Measurements from ENCODE around the gene NELL1. TPM values are rescaled to one million over a fixed set of nuclear protein-coding genes. Genes with fewer than 3 reads are reported as not detected.

NELL1 gene
- total and polyA plus RNA-seq, 3 experiments from 2014 or later = not detected

- CTCF ChIA-PET = no interaction called here
- no peaks in the 10 kb centered on the region for H3K36me3 ChIP-seq (ENCODE audit: insufficient read depth, low read length)
- POLR2A ChIA-PET = no interaction called here
- no peak for DNase-seq
- H3K27ac ChIP-seq (ENCODE audit: low read depth, low read length) = no peak overlapping the region
- no peaks in the 10 kb centered on the region for H3K27me3 ChIP-seq (ENCODE audit: insufficient read depth, low read length, poor library complexity, severe bottlenecking)
- H3K4me3 ChIP-seq (ENCODE audit: low read length) = no peak overlapping the region
- no peaks in the 10 kb centered on the region for H3K4me1 ChIP-seq (ENCODE audit: insufficient read depth, low read length)
- peaks cover 0 to 2% of the 10 kb centered on the region in 2 donors for H3K27me3 Mint-ChIP-seq
- H3K27ac Mint-ChIP-seq = no peak overlapping the region
- H3K9me3 Mint-ChIP-seq = peaks cover 3 to 13% (median 8%) of the 10 kb centered on the region in 5 donors
- H3K4me3 Mint-ChIP-seq = no peak overlapping the region
- no peaks in the 10 kb centered on the region for H3K4me1 Mint-ChIP-seq
- no peaks in the 10 kb centered on the region for H3K9me3 ChIP-seq (ENCODE audit: low read length)
- H3K36me3 Mint-ChIP-seq = no peaks in the 10 kb centered on the region
Observed at GRCh38 chr11:21185959-21186358, 516.6 kb downstream of the NELL1 start.

- Histone ChIP-seq H3K4me3 (ENCODE audit: low read length) (no peak overlapping the region), H3K4me1 (ENCODE audit: insufficient read depth, low read length) (no peaks in the 10 kb centered on the region), H3K9me3 (ENCODE audit: low read length) (no peaks in the 10 kb centered on the region), H3K27me3 (ENCODE audit: insufficient read depth, low read length, poor library complexity, severe bottlenecking) (no peaks in the 10 kb centered on the region), H3K27ac (ENCODE audit: low read depth, low read length) (no peak overlapping the region), H3K36me3 (ENCODE audit: insufficient read depth, low read length) (no peaks in the 10 kb centered on the region)
- ChIA-PET POLR2A (no interaction called here), CTCF (no interaction called here)
- H3K4me1 Mint-ChIP-seq = no peaks in the 10 kb centered on the region
- no peaks in the 10 kb centered on the region for H3K36me3 Mint-ChIP-seq
- no peak overlapping the region for H3K27ac Mint-ChIP-seq
- DNase-seq = no peak
- H3K9me3 Mint-ChIP-seq = peaks cover 0 to 24% (median 5%) of the 10 kb centered on the region in 5 donors
- no peaks in the 10 kb centered on the region for H3K27me3 Mint-ChIP-seq
- H3K4me3 Mint-ChIP-seq = no peak overlapping the region
Observed at GRCh38 chr11:21190181-21190580, 520.8 kb downstream of the NELL1 start.

- no peak overlapping the region for H3K27ac ChIP-seq (ENCODE audit: low read depth, low read length)
- H3K4me1 Mint-ChIP-seq = no peaks in the 10 kb centered on the region
- H3K4me1 ChIP-seq (ENCODE audit: insufficient read depth, low read length) = no peaks in the 10 kb centered on the region
- CTCF ChIA-PET = no interaction called here
- H3K27me3 ChIP-seq (ENCODE audit: insufficient read depth, low read length, poor library complexity, severe bottlenecking) = no peaks in the 10 kb centered on the region
- H3K27me3 Mint-ChIP-seq = no peaks in the 10 kb centered on the region
- no peak overlapping the region for H3K4me3 Mint-ChIP-seq
- DNase-seq = no peak
- peaks cover 2 to 17% (median 11%) of the 10 kb centered on the region in 5 donors for H3K9me3 Mint-ChIP-seq
- H3K36me3 Mint-ChIP-seq = no peaks in the 10 kb centered on the region
- H3K9me3 ChIP-seq (ENCODE audit: low read length) = no peaks in the 10 kb centered on the region
- no peak overlapping the region for H3K4me3 ChIP-seq (ENCODE audit: low read length)
- no peaks in the 10 kb centered on the region for H3K36me3 ChIP-seq (ENCODE audit: insufficient read depth, low read length)
- H3K27ac Mint-ChIP-seq = no peak overlapping the region
- POLR2A ChIA-PET = no interaction called here
Observed at GRCh38 chr11:21195995-21196394, 526.6 kb downstream of the NELL1 start.

- POLR2A ChIA-PET = no interaction called here
- no peak overlapping the region for H3K4me3 ChIP-seq (ENCODE audit: low read length)
- H3K27ac ChIP-seq (ENCODE audit: low read depth, low read length) = no peak overlapping the region
- Mint-ChIP-seq H3K27ac (no peak overlapping the region), H3K4me3 (no peak overlapping the region), H3K27me3 (peaks cover 0 to 1% of the 10 kb centered on the region in 2 donors), H3K4me1 (no peaks in the 10 kb centered on the region), H3K9me3 (peaks cover 8 to 23% (median 14%) of the 10 kb centered on the region in 5 donors), H3K36me3 (no peaks in the 10 kb centered on the region)
- no peaks in the 10 kb centered on the region for H3K4me1 ChIP-seq (ENCODE audit: insufficient read depth, low read length)
- CTCF ChIA-PET = no interaction called here
- no peaks in the 10 kb centered on the region for H3K9me3 ChIP-seq (ENCODE audit: low read length)
- no peak for DNase-seq
- H3K27me3 ChIP-seq (ENCODE audit: insufficient read depth, low read length, poor library complexity, severe bottlenecking) = no peaks in the 10 kb centered on the region
- no peaks in the 10 kb centered on the region for H3K36me3 ChIP-seq (ENCODE audit: insufficient read depth, low read length)
Observed at GRCh38 chr11:21198498-21198897, 529.1 kb downstream of the NELL1 start.

- Histone ChIP-seq H3K27ac (ENCODE audit: low read depth, low read length) (no peak overlapping the region), H3K4me1 (ENCODE audit: insufficient read depth, low read length) (no peaks in the 10 kb centered on the region), H3K36me3 (ENCODE audit: insufficient read depth, low read length) (no peaks in the 10 kb centered on the region), H3K4me3 (ENCODE audit: low read length) (no peak overlapping the region), H3K9me3 (ENCODE audit: low read length) (no peaks in the 10 kb centered on the region), H3K27me3 (ENCODE audit: insufficient read depth, low read length, poor library complexity, severe bottlenecking) (no peaks in the 10 kb centered on the region)
- no peaks in the 10 kb centered on the region for H3K36me3 Mint-ChIP-seq
- ChIA-PET POLR2A (no interaction called here), CTCF (no interaction called here)
- peaks cover 0 to 1% of the 10 kb centered on the region in 2 donors for H3K27me3 Mint-ChIP-seq
- no peaks in the 10 kb centered on the region for H3K4me1 Mint-ChIP-seq
- H3K27ac Mint-ChIP-seq = no peak overlapping the region
- no peak overlapping the region for H3K4me3 Mint-ChIP-seq
- DNase-seq = no peak
- peaks cover 9 to 15% (median 13%) of the 10 kb centered on the region in 5 donors for H3K9me3 Mint-ChIP-seq
Observed at GRCh38 chr11:21205205-21205604, 535.8 kb downstream of the NELL1 start.

GRCh38 chr11:21225860-21226259 is 556.5 kb downstream of the NELL1 start:
- POLR2A ChIA-PET = no interaction called here
- H3K27ac Mint-ChIP-seq = no peak overlapping the region
- CTCF ChIA-PET = no interaction called here

GRCh38 chr11:21229224-21229623 is 559.8 kb downstream of the NELL1 start:
- DNase-seq = no peak
- ChIA-PET POLR2A (no interaction called here), CTCF (no interaction called here)
- Mint-ChIP-seq H3K27me3 (no peaks in the 10 kb centered on the region), H3K36me3 (no peaks in the 10 kb centered on the region), H3K27ac (peak overlapping the region in 1 of 8 donors; percentile 82), H3K9me3 (peaks cover 3 to 14% (median 10%) of the 10 kb centered on the region in 5 donors), H3K4me3 (no peak overlapping the region), H3K4me1 (no peaks in the 10 kb centered on the region)
- no peaks in the 10 kb centered on the region for H3K9me3 ChIP-seq (ENCODE audit: low read length)
- no peaks in the 10 kb centered on the region for H3K4me1 ChIP-seq (ENCODE audit: insufficient read depth, low read length)
- no peaks in the 10 kb centered on the region for H3K27me3 ChIP-seq (ENCODE audit: insufficient read depth, low read length, poor library complexity, severe bottlenecking)
- no peak overlapping the region for H3K4me3 ChIP-seq (ENCODE audit: low read length)
- no peak overlapping the region for H3K27ac ChIP-seq (ENCODE audit: low read depth, low read length)
- no peaks in the 10 kb centered on the region for H3K36me3 ChIP-seq (ENCODE audit: insufficient read depth, low read length)

More at GRCh38 chr11:21225860-21226259, 556.5 kb downstream of the NELL1 start:
- Histone ChIP-seq H3K27ac (ENCODE audit: low read depth, low read length) (no peak overlapping the region), H3K9me3 (ENCODE audit: low read length) (no peaks in the 10 kb centered on the region), H3K4me3 (ENCODE audit: low read length) (no peak overlapping the region), H3K4me1 (ENCODE audit: insufficient read depth, low read length) (no peaks in the 10 kb centered on the region), H3K36me3 (ENCODE audit: insufficient read depth, low read length) (no peaks in the 10 kb centered on the region), H3K27me3 (ENCODE audit: insufficient read depth, low read length, poor library complexity, severe bottlenecking) (no peaks in the 10 kb centered on the region)
- H3K36me3 Mint-ChIP-seq = peaks cover 0 to 2% (median 0%) of the 10 kb centered on the region in 3 donors
- H3K9me3 Mint-ChIP-seq = peaks cover 10 to 18% (median 12%) of the 10 kb centered on the region in 5 donors
- no peaks in the 10 kb centered on the region for H3K4me1 Mint-ChIP-seq
- DNase-seq = no peak
- H3K27me3 Mint-ChIP-seq = no peaks in the 10 kb centered on the region
- no peak overlapping the region for H3K4me3 Mint-ChIP-seq

- H3K27ac Mint-ChIP-seq = no peak overlapping the region
- CTCF ChIA-PET = no interaction called here
- H3K36me3 Mint-ChIP-seq = no peaks in the 10 kb centered on the region
- no peak overlapping the region for H3K27ac ChIP-seq (ENCODE audit: low read depth, low read length)
- no peak for DNase-seq
- no peaks in the 10 kb centered on the region for H3K27me3 ChIP-seq (ENCODE audit: insufficient read depth, low read length, poor library complexity, severe bottlenecking)
- no peak overlapping the region for H3K4me3 Mint-ChIP-seq
- no peaks in the 10 kb centered on the region for H3K9me3 ChIP-seq (ENCODE audit: low read length)
- H3K36me3 ChIP-seq (ENCODE audit: insufficient read depth, low read length) = no peaks in the 10 kb centered on the region
- no peak overlapping the region for H3K4me3 ChIP-seq (ENCODE audit: low read length)
- peaks cover 1 to 34% (median 23%) of the 10 kb centered on the region in 5 donors for H3K9me3 Mint-ChIP-seq
- POLR2A ChIA-PET = no interaction called here
- no peaks in the 10 kb centered on the region for H3K4me1 Mint-ChIP-seq
- no peaks in the 10 kb centered on the region for H3K4me1 ChIP-seq (ENCODE audit: insufficient read depth, low read length)
- H3K27me3 Mint-ChIP-seq = no peaks in the 10 kb centered on the region
Observed at GRCh38 chr11:21250196-21250595, 580.8 kb downstream of the NELL1 start.

- H3K27ac Mint-ChIP-seq = no peak overlapping the region
- DNase-seq = no peak
- peaks cover 7 to 29% (median 17%) of the 10 kb centered on the region in 5 donors for H3K9me3 Mint-ChIP-seq
- POLR2A ChIA-PET = no interaction called here
- no peaks in the 10 kb centered on the region for H3K4me1 Mint-ChIP-seq
- Histone ChIP-seq H3K27ac (ENCODE audit: low read depth, low read length) (no peak overlapping the region), H3K4me1 (ENCODE audit: insufficient read depth, low read length) (no peaks in the 10 kb centered on the region), H3K36me3 (ENCODE audit: insufficient read depth, low read length) (no peaks in the 10 kb centered on the region), H3K4me3 (ENCODE audit: low read length) (no peak overlapping the region), H3K27me3 (ENCODE audit: insufficient read depth, low read length, poor library complexity, severe bottlenecking) (no peaks in the 10 kb centered on the region), H3K9me3 (ENCODE audit: low read length) (no peaks in the 10 kb centered on the region)
- CTCF ChIA-PET = no interaction called here
- no peaks in the 10 kb centered on the region for H3K36me3 Mint-ChIP-seq
- H3K4me3 Mint-ChIP-seq = no peak overlapping the region
- H3K27me3 Mint-ChIP-seq = no peaks in the 10 kb centered on the region
Observed at GRCh38 chr11:21254055-21254454, 584.7 kb downstream of the NELL1 start.

Measured in CD8-positive, alpha-beta memory T cell (primary cell).